Keratinocyte (primary cell): Measurements from ENCODE around the gene ECI1.

Source experiments
- CTCF ChIP-seq, 3 experiments: IDR thresholded peaks in 1 of 3; conservative IDR thresholded peaks in 1 of 3; optimal IDR thresholded peaks in 1 of 3; 2 replicates in 2 of 3; 3 replicates in 1 of 3; pipeline versions ENCODE3 to v1.5.1; 2011; ENCODE audit warnings: low read length in 3 of 3, mild to moderate bottlenecking in 3 of 3, moderate library complexity in 2 of 3, control low read depth in 1 of 3, inconsistent platforms in 1 of 3; ENCODE audit not compliant: insufficient read depth in 2 of 3; ENCODE audit errors: extremely low read depth in 1 of 3
- EZH2 ChIP-seq: IDR thresholded peaks from one replicate; pipeline ENCODE4 v1.6.1; 2012; ENCODE audit warnings: inconsistent platforms, mild to moderate bottlenecking, low read length, moderate library complexity

- TF ChIP-seq CTCF (optimal IDR thresholded peaks at IDR 0.05 in 1 of 3, IDR thresholded peaks at IDR 0.05 in 1 of 3, conservative IDR thresholded peaks at IDR 0.05 in 1 of 3; ENCODE audit: extremely low read depth in 1 of 3, insufficient read depth in 2 of 3, low read length in 3 of 3) = no peak
- TF ChIP-seq EZH2 = no peak
These were observed 22.1 kb upstream of the ECI1 start for GRCh38 chr16:2273484-2273883.
